ENCODE measurements around the gene MYNN. TPM values are rescaled to one million over a fixed set of nuclear protein-coding genes. Genes with fewer than 3 reads are reported as not detected.

Gene MYNN
- total RNA-seq, 4 donors from 2014 or later = 13.3 to 32.8 (median 19.5) TPM

DNA sequence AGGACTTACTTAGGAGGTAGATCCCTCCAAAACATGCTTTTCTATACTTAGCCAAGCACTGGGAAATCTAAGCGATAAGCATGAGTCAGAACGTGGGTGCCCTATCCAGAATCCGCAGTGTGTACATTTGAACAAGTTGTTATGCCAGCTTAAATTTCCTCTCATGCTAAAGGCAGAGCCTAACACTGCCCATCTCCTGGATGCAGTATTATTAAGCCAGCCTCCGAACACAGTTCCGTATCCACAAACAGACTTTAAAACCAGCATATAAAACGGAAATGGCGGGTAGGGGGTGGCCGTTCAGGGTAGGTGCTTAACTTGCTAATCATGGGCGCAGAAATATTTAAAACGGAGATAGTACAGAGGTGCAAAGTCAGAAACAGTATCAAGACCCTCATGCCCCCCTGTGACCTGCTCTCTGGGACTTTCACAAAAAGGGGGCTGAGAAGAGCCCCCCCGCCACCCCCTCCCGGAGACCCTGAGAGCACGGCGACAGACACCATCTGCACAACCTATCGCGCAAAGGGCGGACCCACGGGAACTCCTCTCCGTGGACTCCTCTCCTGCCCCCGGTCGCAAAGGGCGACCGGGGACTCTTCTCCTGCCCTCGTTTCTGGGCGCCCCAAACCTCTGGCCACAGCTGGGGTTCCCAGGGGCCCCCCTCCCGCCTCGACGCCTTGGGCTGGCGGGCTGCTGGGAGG lies 38.6 kb downstream of the MYNN start:
- Histone ChIP-seq H3K27me3 (no peaks in the 10 kb centered on the region), H3K27ac (peak overlapping the region; percentile 44 to 85 (median 79)), H3K4me3 (peak overlapping the region; percentile 82 to 91), H3K36me3 (no peaks in the 10 kb centered on the region), H3K4me1 (peaks cover 0 to 45% (median 11%) of the 10 kb centered on the region in 3 donors), H3K9me3 (peaks cover 0 to 5% (median 0%) of the 10 kb centered on the region in 3 donors)
- peak; percentile 55 for ATAC-seq
- 3 to 9% methylated on average over 10 of the region's 29 CpGs for WGBS, 2 donors (ENCODE audit: low coverage in 1 of 2)
- TF ChIP-seq POLR2AphosphoS5 (IDR thresholded peaks at IDR 0.05) (no peak), CTCF (IDR thresholded peaks at IDR 0.05) (no peak), POLR2A (IDR thresholded peaks at IDR 0.05) (no peak), EP300 (IDR thresholded peaks at IDR 0.05) (no peak)

DNA sequence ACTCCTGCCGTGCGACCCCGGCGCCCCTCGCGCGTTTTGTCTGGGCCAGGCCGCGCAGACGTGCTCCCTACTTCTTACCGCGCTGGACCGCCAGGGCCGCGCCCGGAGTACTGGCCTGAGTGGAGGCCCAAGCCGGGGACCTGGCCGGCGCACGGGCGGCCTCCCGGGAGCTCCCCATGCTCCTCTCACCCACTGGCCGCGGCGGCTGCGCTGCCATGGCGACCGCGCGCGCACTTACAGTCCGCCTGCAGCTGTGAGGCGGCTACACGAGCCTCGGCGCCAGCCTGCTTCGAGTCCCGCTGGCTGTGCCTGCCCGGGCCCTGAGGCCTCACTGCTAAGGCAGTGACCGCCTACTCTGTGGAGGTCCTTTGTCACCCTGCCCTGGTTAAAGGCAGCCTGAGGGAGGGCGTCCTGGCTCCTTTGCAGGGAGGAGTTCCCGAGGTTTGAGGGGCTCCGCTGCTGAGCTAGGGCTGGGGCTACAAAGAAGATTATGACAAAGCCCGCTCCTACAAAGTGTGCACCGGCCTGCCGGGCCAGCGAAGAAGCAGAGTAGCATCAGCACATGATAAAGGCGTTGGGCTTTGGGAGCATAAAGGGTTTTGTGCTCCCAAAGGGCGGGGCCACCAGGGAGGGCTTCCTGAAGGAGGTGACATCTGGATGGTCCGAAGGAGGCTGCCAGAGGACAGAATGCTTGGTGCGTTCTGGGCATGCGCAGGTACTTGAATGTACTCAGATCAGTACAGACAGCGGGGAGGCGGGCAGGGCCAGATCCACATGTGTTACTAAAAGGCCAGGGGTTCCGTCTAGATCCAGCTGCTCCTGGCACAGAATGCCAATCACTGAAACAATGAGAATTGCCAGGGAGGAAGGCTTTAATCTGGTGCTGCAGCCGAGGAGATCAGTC lies 39.4 kb downstream of the MYNN start, which contains the start of the genes LRRC34 and LRRIQ4:
Gene LRRC34, minus strand, starts transcription at position 573 of the 904 bp plus-strand sequence. Its CDS starts 356 bp downstream, at position 217.
Gene LRRIQ4, plus strand, starts transcription at position 539 of the 904 bp plus-strand sequence. CDS start 9,052 bp downstream, outside the sequence.
- ATAC-seq = peak; percentile 89
- 19 to 30% methylated on average over 3 to 9 of the region's 56 CpGs for WGBS, 2 donors (ENCODE audit: low coverage in 1 of 2)
- TF ChIP-seq POLR2A (IDR thresholded peaks at IDR 0.05) (no peak), CTCF (IDR thresholded peaks at IDR 0.05) (peak in 1 of 4 experiments; percentile 29), POLR2AphosphoS5 (IDR thresholded peaks at IDR 0.05) (no peak), EP300 (IDR thresholded peaks at IDR 0.05) (no peak)
- peak within 1 kb of the TSS; percentile 44 to 85 (median 79) for H3K27ac ChIP-seq
- no peaks in the 10 kb centered on the region for H3K36me3 ChIP-seq
- peak within 1 kb of the TSS; percentile 82 to 91 for H3K4me3 ChIP-seq
- H3K4me1 ChIP-seq = peaks cover 0 to 45% (median 11%) of the 10 kb centered on the region in 3 donors
- no peaks in the 10 kb centered on the region for H3K27me3 ChIP-seq
- H3K9me3 ChIP-seq = peaks cover 0 to 5% (median 0%) of the 10 kb centered on the region in 3 donors

- Histone ChIP-seq H3K4me1 (peaks cover 0 to 45% (median 11%) of the 10 kb centered on the region in 3 donors), H3K27me3 (no peaks in the 10 kb centered on the region), H3K9me3 (peaks cover 0 to 5% (median 0%) of the 10 kb centered on the region in 3 donors), H3K27ac (no peak overlapping the region), H3K4me3 (peak overlapping the region; percentile 82 to 91), H3K36me3 (no peaks in the 10 kb centered on the region)
- no peak for TF ChIP-seq POLR2A (IDR thresholded peaks at IDR 0.05)
- TF ChIP-seq POLR2AphosphoS5 (IDR thresholded peaks at IDR 0.05) = no peak
- TF ChIP-seq CTCF (IDR thresholded peaks at IDR 0.05) = no peak
- TF ChIP-seq EP300 (IDR thresholded peaks at IDR 0.05) = no peak
- WGBS, 2 donors (ENCODE audit: low coverage in 1 of 2) = 53 to 65% methylated on average over 8 of the region's 8 CpGs
- no peak for ATAC-seq
These were observed 40.1 kb downstream of the MYNN start for GRCh38 chr3:169813278-169813677.

- ATAC-seq = no peak
- Histone ChIP-seq H3K27me3 (no peaks in the 10 kb centered on the region), H3K4me1 (peaks cover 0 to 42% (median 11%) of the 10 kb centered on the region in 3 donors), H3K27ac (no peak overlapping the region), H3K36me3 (no peaks in the 10 kb centered on the region), H3K9me3 (peaks cover 0 to 5% (median 0%) of the 10 kb centered on the region in 3 donors), H3K4me3 (peak overlapping the region in 1 of 2 donors; percentile 82)
- TF ChIP-seq CTCF (IDR thresholded peaks at IDR 0.05) = peak in 2 of 4 experiments; percentile 19 to 26
- no peak for TF ChIP-seq POLR2AphosphoS5 (IDR thresholded peaks at IDR 0.05)
- TF ChIP-seq POLR2A (IDR thresholded peaks at IDR 0.05) = no peak
- no peak for TF ChIP-seq EP300 (IDR thresholded peaks at IDR 0.05)
- WGBS, 2 donors (ENCODE audit: low coverage in 1 of 2) = 47 to 81% methylated on average over 3 to 13 of the region's 27 CpGs
These were observed 40.7 kb downstream of the MYNN start for GRCh38 chr3:169813757-169814517.

Measured in gastroesophageal sphincter (tissue), 4 donors.